Epithelial cell of esophagus (primary cell): ENCODE measurements around the gene SMC4.

Experiments used
- DNase-seq: peaks from one replicate; pipeline ENCODE4 v3.0.0; 2010; ENCODE audit warnings: low read depth
- H3K4me3 ChIP-seq: 2 replicates; pipeline ENCODE4 v1.5.1; 2011; ENCODE audit warnings: mild to moderate bottlenecking, low read length, control low read depth
- CTCF ChIP-seq: IDR thresholded peaks from 2 replicates; pipeline ENCODE4 v1.5.1; 2011; ENCODE audit warnings: low read depth, mild to moderate bottlenecking, low read length, control low read depth, inconsistent platforms; ENCODE audit not compliant: insufficient read depth; ENCODE audit errors: missing control alignments

SMC4 gene

DNA sequence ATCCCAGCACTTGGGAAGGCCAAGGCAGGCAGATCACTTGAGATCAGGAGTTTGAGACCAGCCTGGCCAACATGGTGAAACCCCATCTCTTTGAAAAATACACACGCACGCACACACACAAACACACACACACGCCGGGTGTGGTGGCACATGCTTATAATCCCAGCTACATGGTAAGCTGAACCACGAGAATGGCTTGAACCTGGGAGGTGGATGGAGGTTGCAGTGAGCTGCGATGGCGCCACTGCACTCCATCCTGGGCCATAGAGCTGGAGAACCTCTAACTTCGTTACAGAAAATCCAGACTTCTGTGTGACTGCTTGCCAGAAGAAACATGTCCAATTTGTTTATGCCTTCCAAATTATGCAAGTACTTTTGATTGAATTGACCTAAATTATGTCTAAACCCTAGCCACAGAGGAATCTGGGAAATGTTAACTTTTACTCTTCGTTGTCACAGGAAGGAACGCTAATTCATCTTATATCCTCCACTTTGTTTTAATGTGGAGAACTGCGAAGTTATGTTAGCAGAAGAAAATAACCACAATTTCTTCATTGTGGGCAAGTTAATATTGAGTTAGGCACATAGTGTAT, 28.5 kb downstream of the SMC4 start:
- no peak overlapping the region for H3K4me3 ChIP-seq
- TF ChIP-seq CTCF: no peak
- DNase-seq: no peak

DNA sequence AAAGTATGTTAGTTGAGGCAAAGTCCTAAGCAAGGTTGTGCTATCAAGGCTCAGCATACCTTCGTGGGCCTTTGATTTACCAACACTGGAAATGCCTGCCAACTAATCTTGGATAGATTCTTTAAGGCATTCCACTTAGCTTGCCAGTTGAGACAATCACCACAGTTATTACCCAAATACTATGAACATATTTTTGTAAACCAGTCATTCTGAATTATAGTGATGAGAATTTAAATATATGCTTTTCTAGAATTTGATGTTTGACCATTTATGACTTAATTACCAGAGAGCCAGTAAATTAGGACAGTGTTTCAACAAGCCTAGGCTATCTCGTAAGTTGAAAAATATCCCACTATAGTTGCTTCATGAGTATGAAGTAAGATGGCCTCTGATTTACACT, 34.6 kb downstream of the SMC4 start:
- no peak overlapping the region for H3K4me3 ChIP-seq
- DNase-seq: peak; percentile 28
- no peak for TF ChIP-seq CTCF

GRCh38 chr3:160435095-160435494, 35.6 kb downstream of the SMC4 start:
- no peak for DNase-seq
- no peak overlapping the region for H3K4me3 ChIP-seq
- no peak for TF ChIP-seq CTCF

GRCh38 chr3:160435747-160436146, 36.3 kb downstream of the SMC4 start:
- no peak for DNase-seq
- no peak for TF ChIP-seq CTCF
- no peak overlapping the region for H3K4me3 ChIP-seq

GRCh38 chr3:160437083-160437455, 37.6 kb downstream of the SMC4 start:
- no peak for DNase-seq
- TF ChIP-seq CTCF: no peak

DNA sequence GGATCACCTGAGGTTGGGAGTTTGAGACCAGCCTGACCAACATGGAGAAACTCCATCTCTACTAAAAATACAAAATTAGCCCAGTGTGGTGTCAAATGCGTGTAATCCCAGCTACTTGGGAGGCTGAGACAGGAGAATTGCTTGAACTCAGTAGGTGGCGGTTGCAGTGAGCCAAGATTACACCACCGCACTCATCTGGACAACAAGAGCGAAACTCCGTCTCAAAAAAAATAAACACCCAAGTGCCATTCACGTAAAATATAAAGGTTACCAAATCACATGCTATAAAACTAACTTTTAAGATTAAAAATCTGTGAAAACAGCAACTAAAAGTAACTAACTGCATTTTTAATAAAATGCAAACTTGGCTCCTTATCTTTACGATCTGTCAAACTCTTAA, 41.2 kb downstream of the SMC4 start:
- no peak for DNase-seq
- no peak overlapping the region for H3K4me3 ChIP-seq
- TF ChIP-seq CTCF: no peak

More at GRCh38 chr3:160437083-160437455, 37.6 kb downstream of the SMC4 start:
- H3K4me3 ChIP-seq: no peak overlapping the region

- DNase-seq: peak; percentile 24
- no peak overlapping the region for H3K4me3 ChIP-seq
- no peak for TF ChIP-seq CTCF
Measured at GRCh38 chr3:160444411-160444810, 45.0 kb downstream of the SMC4 start.
